Fibroblast of lung (primary cell): ENCODE results near the gene PLXNA2.

Experiments used
- CTCF ChIP-seq, 2 donors: IDR thresholded peaks in 1 of 2; conservative IDR thresholded peaks in 1 of 2; 1 replicate in 1 of 2; 2 replicates in 1 of 2; pipeline ENCODE4 v1.5.1; 2011 to 2012; ENCODE audit warnings: low read length in 2 of 2, control low read depth in 1 of 2, inconsistent platforms in 1 of 2, low read depth in 1 of 2, mild to moderate bottlenecking in 1 of 2
- EZH2 ChIP-seq: IDR thresholded peaks from 2 replicates; pipeline ENCODE4 v1.5.1; 2012; ENCODE audit warnings: low read length, control low read depth, mild to moderate bottlenecking; ENCODE audit errors: missing control alignments

GRCh38 chr1:208243527-208243966, 637 bp downstream of the PLXNA2 start:
- TF ChIP-seq CTCF (conservative IDR thresholded peaks at IDR 0.05 in 1 of 2, IDR thresholded peaks at IDR 0.05 in 1 of 2; ENCODE audit: low read depth in 1 of 2, low read length in 2 of 2) (no peak), EZH2 (no peak)
